VCaP (cell line): ENCODE results near the gene C19orf81.
A peak's percentile ranks its signal among the peaks of the same experiment; 100 is the strongest.

Experiments used
- H3K27ac ChIP-seq: fragments of 450-650 bp; 2 replicates; pipeline ENCODE4 v1.5.1; 2017
- CTCF ChIP-seq: fragments of 450-650 bp; conservative IDR thresholded peaks from 2 replicates; pipeline ENCODE4 v1.5.1; 2017; ENCODE audit warnings: mild to moderate bottlenecking, moderate library complexity

C19orf81 gene

GRCh38 chr19:50703915-50704796, 54.9 kb downstream of the C19orf81 start:
- peak; percentile 80 for TF ChIP-seq CTCF

GRCh38 chr19:50705422-50706019, 56.3 kb downstream of the C19orf81 start:
- TF ChIP-seq CTCF: peak; percentile 96
- H3K27ac ChIP-seq: no peak overlapping the region

More at GRCh38 chr19:50703915-50704796, 54.9 kb downstream of the C19orf81 start:
- no peak overlapping the region for H3K27ac ChIP-seq

- no peak for TF ChIP-seq CTCF
- H3K27ac ChIP-seq: no peak overlapping the region
These were observed 57.1 kb downstream of the C19orf81 start for GRCh38 chr19:50706387-50706786.

- TF ChIP-seq CTCF: no peak
- H3K27ac ChIP-seq: no peak overlapping the region
These were observed 59.1 kb downstream of the C19orf81 start for GRCh38 chr19:50708179-50708879.
